Erythroblast (primary cell): Measurements from ENCODE around the gene S100A14.

Experiments used
- GATA1 ChIP-seq: IDR thresholded peaks from 2 replicates; pipeline ENCODE4 v1.6.1; 2011; ENCODE audit warnings: low read depth, mild to moderate bottlenecking, control low read depth, low read length, moderate library complexity
- POLR2A ChIP-seq: IDR thresholded peaks from 2 replicates; pipeline ENCODE4 v1.6.1; 2011; ENCODE audit warnings: mild to moderate bottlenecking, low read length

DNA sequence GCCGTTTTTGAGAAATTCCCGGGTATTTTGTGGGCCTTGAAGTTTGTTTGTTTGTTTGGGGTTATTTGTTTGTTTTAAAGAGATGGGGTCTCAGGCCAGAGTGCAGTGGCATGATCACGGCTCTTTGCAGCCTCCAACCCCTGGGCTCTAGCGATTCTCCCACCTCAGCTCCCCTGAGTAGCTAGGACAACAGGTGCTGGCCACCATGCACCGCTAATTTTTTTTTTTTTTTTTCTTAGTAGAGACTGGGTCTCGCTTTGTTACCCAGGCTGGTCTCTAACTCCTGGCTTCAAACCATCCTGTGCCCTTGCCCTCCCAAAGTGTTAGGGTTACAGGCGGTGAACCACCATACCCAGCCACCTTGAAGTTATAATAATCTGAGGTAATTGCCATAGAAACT is 19.7 kb upstream of the S100A14 start:
- no peak for TF ChIP-seq POLR2A
- no peak for TF ChIP-seq GATA1
